Tibial nerve (tissue), 4 donors: ENCODE measurements around the gene C10orf62. TPM values are rescaled to one million over a fixed set of nuclear protein-coding genes. Genes with fewer than 3 reads are reported as not detected.

Experiments
- DNase-seq, 2 donors: peaks; one replicate each; pipeline ENCODE4 v3.0.0-alpha.2; 2019; ENCODE audit warnings: low spot score in 2 of 2
- H3K27ac ChIP-seq, 4 donors: fragments of 200-600 bp; sonication (generic) in 3 of 4; one replicate each; pipeline ENCODE4 v1.5.1; 2017 to 2019; ENCODE audit warnings: mild to moderate bottlenecking in 1 of 4
- H3K27me3 ChIP-seq, 2 donors: fragments of 200-600 bp; sonication (generic) in 1 of 2; one replicate each; pipeline versions ENCODE4 v1.5.1 to v1.6.0; 2017 to 2019
- H3K36me3 ChIP-seq, 3 donors: fragments of 200-600 bp; sonication (generic); one replicate each; pipeline ENCODE4 v1.5.1; 2018 to 2019
- H3K4me1 ChIP-seq, 4 donors: fragments of 200-600 bp; sonication (generic) in 3 of 4; one replicate each; pipeline ENCODE4 v1.5.1; 2017 to 2019
- H3K4me3 ChIP-seq, 4 donors: fragments of 200-600 bp; sonication (generic) in 3 of 4; one replicate each; pipeline ENCODE4 v1.5.1; 2017 to 2019; ENCODE audit warnings: mild to moderate bottlenecking in 1 of 4, moderate library complexity in 1 of 4
- H3K9me3 ChIP-seq, 4 donors: fragments of 200-600 bp; sonication (generic) in 3 of 4; one replicate each; pipeline ENCODE4 v1.5.1; 2017 to 2019
- CTCF ChIP-seq, 5 experiments: fragments of 200-600 bp in 3 of 5; fragments of 450-650 bp in 2 of 5; sonication (generic) in 3 of 5; IDR thresholded peaks; one replicate each; pipeline ENCODE4 v1.5.1; 2016 to 2019; ENCODE audit warnings: antibody characterized with exemption in 5 of 5, mild to moderate bottlenecking in 3 of 5, moderate library complexity in 2 of 5
- EP300 ChIP-seq, 2 donors: sonication (generic); formaldehyde crosslinking; IDR thresholded peaks; one replicate each; pipeline ENCODE4 v1.6.1; 2017; ENCODE audit warnings: antibody characterized with exemption in 2 of 2, mild to moderate bottlenecking in 1 of 2
- POLR2A ChIP-seq, 2 donors: fragments of 450-650 bp; IDR thresholded peaks; one replicate each; pipeline ENCODE4 v1.6.1; 2017; ENCODE audit warnings: antibody characterized with exemption in 2 of 2, mild to moderate bottlenecking in 2 of 2, moderate library complexity in 2 of 2
- WGBS, 2 donors: methylation state at CpG; one replicate each; pipeline ENCODE4 v1.1.5; 2018; 5-methylcytosine and 5-hydroxymethylcytosine counted together
- total RNA-seq, 4 donors: library from RNA; depleted of rRNA; stranded (reverse); fragments of >200 nt; gene quantifications; one replicate each; pipeline ENCODE4 v1.1.0, GENCODE V29; 2016

Gene C10orf62
- total RNA-seq, 4 donors from 2014 or later: 1.1 to 1.7 (median 1.2) TPM

DNA sequence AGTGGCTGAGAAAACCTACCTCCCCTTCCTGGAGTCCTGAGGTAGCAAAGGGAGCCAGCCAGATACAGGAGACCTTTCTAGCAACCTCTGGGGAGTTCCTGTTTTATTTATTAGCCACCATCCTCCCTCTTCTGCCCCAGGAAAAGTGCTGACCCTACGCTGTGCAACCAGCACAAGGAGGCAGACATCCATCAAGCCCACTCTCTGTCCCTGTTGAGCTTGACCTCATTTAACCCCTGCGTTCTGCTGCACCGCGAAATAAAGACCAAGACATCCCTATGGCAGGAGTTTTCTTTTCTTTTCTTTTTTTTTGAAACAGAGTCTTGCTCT, 42.3 kb upstream of the C10orf62 start:
- TF ChIP-seq EP300 (IDR thresholded peaks at IDR 0.05): no peak
- TF ChIP-seq CTCF (IDR thresholded peaks at IDR 0.05): no peak
- no peak for TF ChIP-seq POLR2A (IDR thresholded peaks at IDR 0.05)
- Histone ChIP-seq H3K4me1 (peaks cover 0 to 61% (median 23%) of the 10 kb centered on the region in 4 donors), H3K4me3 (no peak overlapping the region), H3K27me3 (no peaks in the 10 kb centered on the region), H3K9me3 (no peaks in the 10 kb centered on the region), H3K36me3 (no peaks in the 10 kb centered on the region), H3K27ac (no peak overlapping the region)
- DNase-seq: no peak
- WGBS, 2 donors: 49 to 53% methylated on average over 4 of the region's 4 CpGs

DNA sequence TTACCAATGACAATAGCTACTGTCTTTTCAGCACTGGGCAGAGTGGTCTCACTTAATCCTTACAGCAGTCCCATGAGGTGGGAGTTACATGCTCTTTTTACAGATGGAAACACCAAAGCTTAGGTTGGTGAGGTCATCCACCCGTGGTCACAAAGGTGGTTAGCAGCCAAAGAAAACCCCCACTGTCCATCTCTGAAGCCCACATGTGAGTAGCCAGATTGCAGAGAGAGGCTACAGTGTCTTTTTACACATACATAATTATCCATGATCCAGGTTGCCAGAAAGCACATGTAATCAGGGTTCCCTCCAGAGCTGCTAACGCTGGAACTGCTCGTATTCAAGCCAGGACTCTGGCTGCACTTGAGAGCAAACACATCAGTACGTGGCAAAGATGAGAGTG, 41.6 kb upstream of the C10orf62 start:
- Histone ChIP-seq H3K4me3 (no peak overlapping the region), H3K27ac (no peak overlapping the region), H3K36me3 (no peaks in the 10 kb centered on the region), H3K27me3 (no peaks in the 10 kb centered on the region), H3K4me1 (peaks cover 0 to 54% (median 18%) of the 10 kb centered on the region in 4 donors), H3K9me3 (no peaks in the 10 kb centered on the region)
- TF ChIP-seq POLR2A (IDR thresholded peaks at IDR 0.05) (no peak), EP300 (IDR thresholded peaks at IDR 0.05) (no peak), CTCF (IDR thresholded peaks at IDR 0.05) (no peak)
- no peak for DNase-seq
- WGBS, 2 donors: 56 to 71% methylated on average over 4 of the region's 4 CpGs

DNA sequence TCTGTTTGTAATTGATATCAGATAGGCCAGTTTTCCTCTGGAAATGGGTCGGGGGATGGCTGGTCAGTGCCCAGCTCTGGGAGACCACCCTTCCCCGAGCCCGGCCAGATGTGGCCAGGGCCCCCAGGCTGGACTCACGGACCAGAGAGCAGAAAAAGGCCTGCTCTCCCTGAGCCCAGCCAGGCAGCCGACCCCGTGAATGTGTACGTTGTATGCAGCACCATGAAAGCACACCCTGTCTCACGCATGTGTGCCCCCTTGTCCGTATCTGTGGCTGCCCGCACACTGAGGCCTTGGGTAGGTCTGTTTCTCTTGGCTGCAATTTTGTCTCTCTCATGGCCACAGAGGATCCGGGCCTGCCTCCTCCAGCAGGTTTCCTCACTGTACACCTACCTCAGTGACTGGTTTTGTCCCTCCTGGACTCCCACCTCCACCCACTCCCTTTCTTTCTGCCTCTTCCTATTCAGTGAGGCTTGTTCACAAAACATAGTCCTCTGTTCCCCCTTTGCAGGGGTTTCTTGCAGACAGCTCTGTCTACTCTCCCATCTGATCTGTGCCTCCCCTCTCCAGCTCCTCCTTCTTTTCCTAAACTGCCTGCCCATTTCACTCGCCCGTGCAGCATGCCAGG, 40.6 kb upstream of the C10orf62 start:
- Histone ChIP-seq H3K27me3 (no peaks in the 10 kb centered on the region), H3K9me3 (no peaks in the 10 kb centered on the region), H3K36me3 (no peaks in the 10 kb centered on the region), H3K27ac (peak overlapping the region in 2 of 4 donors; percentile 63 to 75), H3K4me3 (no peak overlapping the region), H3K4me1 (peaks cover 0 to 53% (median 11%) of the 10 kb centered on the region in 4 donors)
- no peak for TF ChIP-seq CTCF (IDR thresholded peaks at IDR 0.05)
- TF ChIP-seq POLR2A (IDR thresholded peaks at IDR 0.05): no peak
- no peak for TF ChIP-seq EP300 (IDR thresholded peaks at IDR 0.05)
- 72 to 79% methylated on average over 13 of the region's 13 CpGs for WGBS, 2 donors
- DNase-seq: no peak

- H3K27ac ChIP-seq: peak overlapping the region in 2 of 4 donors; percentile 63 to 75
- DNase-seq: no peak
Measured at GRCh38 chr10:97549587-97550322, 39.8 kb upstream of the C10orf62 start.

More at GRCh38 chr10:97549587-97550322, 39.8 kb upstream of the C10orf62 start:
- 47 to 53% methylated on average over 11 to 13 of the region's 13 CpGs for WGBS, 2 donors
- no peaks in the 10 kb centered on the region for H3K36me3 ChIP-seq
- H3K4me3 ChIP-seq: no peak overlapping the region
- H3K4me1 ChIP-seq: peaks cover 0 to 49% (median 8%) of the 10 kb centered on the region in 4 donors
- no peaks in the 10 kb centered on the region for H3K27me3 ChIP-seq
- no peak for TF ChIP-seq POLR2A (IDR thresholded peaks at IDR 0.05)
- TF ChIP-seq CTCF (IDR thresholded peaks at IDR 0.05): no peak
- no peak for TF ChIP-seq EP300 (IDR thresholded peaks at IDR 0.05)
- no peaks in the 10 kb centered on the region for H3K9me3 ChIP-seq
